HG03378 (cell line): ENCODE data around the gene ARL9.
A peak's percentile ranks its signal among the peaks of the same experiment; 100 is the strongest.
"Not testable (repeated sequence)": the region's sequence is repeated elsewhere in the genome, so short reads cannot be mapped to it uniquely, and the experiment has no call there.

Experiments
- ATAC-seq: cut with Tn5 transposase; IDR thresholded peaks from one replicate; pipeline ENCODE4 v1.9.1; 2021; ENCODE audit warnings: mild to moderate bottlenecking, moderate library complexity; ENCODE audit not compliant: unreplicated experiment

Gene ARL9

GRCh38 chr4:56505269-56506130 lies at the start of gene ARL9:
TSS of gene ARL9 (plus strand) at chr4:56505791. CDS start at chr4:56505863, 72 bp downstream.
- no peak for ATAC-seq

GRCh38 chr4:56460085-56460484 lies 45.5 kb upstream of the ARL9 start:
- ATAC-seq: no peak

GRCh38 chr4:56462157-56462556 lies 43.4 kb upstream of the ARL9 start:
- ATAC-seq: no peak

- no peak for ATAC-seq
These were observed 41.9 kb upstream of the ARL9 start for GRCh38 chr4:56463711-56464110.

- ATAC-seq: no peak
These were observed 41.0 kb upstream of the ARL9 start for GRCh38 chr4:56464581-56464980.

- ATAC-seq: no peak
These were observed 39.8 kb upstream of the ARL9 start for GRCh38 chr4:56465599-56466295.

GRCh38 chr4:56466296-56466761 lies 39.3 kb upstream of the ARL9 start:
- ATAC-seq: not testable (repeated sequence)

GRCh38 chr4:56466910-56467283 lies 38.7 kb upstream of the ARL9 start:
- ATAC-seq: no peak

GRCh38 chr4:56467284-56468096 lies 38.1 kb upstream of the ARL9 start, which contains the start of gene SRP72:
TSS of gene SRP72 (plus strand) at chr4:56467617. CDS start at chr4:56467636, 19 bp downstream.
- ATAC-seq: peak; percentile 87

- peak; percentile 52 for ATAC-seq
These were observed 37.5 kb upstream of the ARL9 start for GRCh38 chr4:56468097-56468422.

GRCh38 chr4:56469489-56470210 lies 35.9 kb upstream of the ARL9 start:
- ATAC-seq: no peak

GRCh38 chr4:56475917-56476316 lies 29.7 kb upstream of the ARL9 start:
- ATAC-seq: peak; percentile 50

- no peak for ATAC-seq
These were observed 28.3 kb upstream of the ARL9 start for GRCh38 chr4:56477192-56477702.

- ATAC-seq: no peak
These were observed 24.9 kb upstream of the ARL9 start for GRCh38 chr4:56480691-56481090.

- ATAC-seq: no peak
These were observed 9.3 kb upstream of the ARL9 start for GRCh38 chr4:56496241-56496640.

GRCh38 chr4:56511098-56511497 lies 5.5 kb downstream of the ARL9 start:
- no peak for ATAC-seq

- ATAC-seq: no peak
These were observed 6.6 kb downstream of the ARL9 start for GRCh38 chr4:56512166-56512565.

- no peak for ATAC-seq
These were observed 7.9 kb downstream of the ARL9 start for GRCh38 chr4:56513517-56513916.

GRCh38 chr4:56530269-56531148 lies 24.9 kb downstream of the ARL9 start:
- ATAC-seq: peak; percentile 63
